Activated CD4-positive, alpha-beta T cell treated with anti-CD3 and anti-CD28 coated beads, Interleukin-2, amount 10 ng/mL, durations not matched to agents 7 days and 5 days (primary cell): ENCODE results near the gene STK10. TPM values are rescaled to one million over a fixed set of nuclear protein-coding genes. Genes with fewer than 3 reads are reported as not detected.
"Not testable (repeated sequence)": the region's sequence is repeated elsewhere in the genome, so short reads cannot be mapped to it uniquely, and the experiment has no call there.

Source experiments
- CTCF ChIA-PET: fragments of 350-600 bp; sonication (Branson Sonifier 250); formaldehyde crosslinking; loops from one replicate; lab custom pipeline; 2021; ENCODE audit warnings: antibody characterized with exemption; lab: Charles Lee
- POLR2A ChIA-PET: fragments of 350-600 bp; sonication (Branson Sonifier 250); formaldehyde crosslinking; loops from one replicate; lab custom pipeline; 2021; ENCODE audit warnings: antibody characterized with exemption; lab: Charles Lee
- DNase-seq: peaks from one replicate; pipeline ENCODE4 v3.0.0-alpha.2; 2020
- H3K27ac Mint-ChIP-seq: one replicate; pipeline ENCODE4 v1.8.0; 2021; ENCODE audit warnings: mild to moderate bottlenecking, moderate library complexity, mixed read lengths
- H3K27me3 Mint-ChIP-seq: one replicate; pipeline ENCODE4 v1.8.0; 2021; ENCODE audit warnings: mixed read lengths
- H3K36me3 Mint-ChIP-seq: one replicate; pipeline ENCODE4 v1.8.0; 2021; ENCODE audit warnings: low read depth, mixed read lengths
- H3K4me1 Mint-ChIP-seq: one replicate; pipeline ENCODE4 v1.8.0; 2021; ENCODE audit warnings: mixed read lengths
- H3K4me3 Mint-ChIP-seq: one replicate; pipeline ENCODE4 v1.8.0; 2021; ENCODE audit warnings: mild to moderate bottlenecking, moderate library complexity, mixed read lengths
- H3K9me3 Mint-ChIP-seq: one replicate; pipeline ENCODE4 v1.8.0; 2021; ENCODE audit warnings: mixed read lengths
- total RNA-seq, 2 experiments: library from RNA; stranded (reverse); gene quantifications; one replicate each; pipeline ENCODE4 v1.2.3, GENCODE V29; 2021

The STK10 gene
- total RNA-seq, 2 experiments from 2014 or later, result 299 to 312 TPM

DNA sequence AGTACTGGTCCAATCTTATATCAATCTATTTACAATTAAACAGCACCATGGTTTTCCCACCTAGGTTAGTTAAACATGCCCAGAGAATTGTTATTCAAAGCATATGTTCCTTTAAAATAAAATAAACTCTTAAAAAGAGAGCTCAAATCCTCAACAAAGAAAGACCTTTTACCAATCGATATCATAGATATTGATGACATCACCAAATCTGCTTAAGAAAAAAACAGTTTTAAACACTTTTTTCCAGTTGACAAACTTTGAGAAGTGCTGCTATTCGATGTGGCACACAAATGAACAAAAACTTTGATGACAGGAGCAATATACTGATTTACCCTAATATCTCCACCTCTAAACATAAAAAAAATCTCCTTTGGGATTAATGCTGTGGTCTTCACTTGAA lies 21.7 kb upstream of the STK10 start:
- no peaks in the 10 kb centered on the region for H3K9me3 Mint-ChIP-seq
- no peaks in the 10 kb centered on the region for H3K4me1 Mint-ChIP-seq
- H3K36me3 Mint-ChIP-seq, result peaks cover 10% of the 10 kb centered on the region
- no peak overlapping the region for H3K27ac Mint-ChIP-seq
- ChIA-PET CTCF (interaction anchor here (2.0 kb wide), 1 partner anchor 21 kb away, joined by 8 read pairs; the partner anchor contains the start of gene STK10), POLR2A (no interaction called here)
- H3K27me3 Mint-ChIP-seq, result no peaks in the 10 kb centered on the region
- no peak for DNase-seq
- no peak overlapping the region for H3K4me3 Mint-ChIP-seq

DNA sequence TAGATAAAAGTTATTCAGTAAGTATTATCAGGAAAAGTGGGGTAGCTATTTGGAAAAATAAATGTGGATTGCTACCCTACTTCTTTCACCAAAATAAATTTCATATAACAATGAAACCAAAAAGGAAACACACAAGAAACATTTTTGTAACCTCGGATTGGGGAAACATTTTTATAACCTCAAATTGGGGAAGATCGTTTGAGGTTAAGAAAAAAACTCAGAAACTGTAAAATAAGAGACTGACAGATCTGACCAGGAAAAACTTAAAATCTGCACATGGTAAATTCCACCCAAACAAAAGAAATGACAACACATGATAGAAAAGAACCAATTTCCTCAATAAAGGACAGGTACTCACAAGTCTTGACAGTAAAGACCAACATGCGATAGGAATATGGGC lies 19.5 kb upstream of the STK10 start:
- Mint-ChIP-seq H3K27me3 (no peaks in the 10 kb centered on the region), H3K4me3 (no peak overlapping the region), H3K9me3 (no peaks in the 10 kb centered on the region), H3K4me1 (no peaks in the 10 kb centered on the region), H3K27ac (no peak overlapping the region), H3K36me3 (peaks cover 10% of the 10 kb centered on the region)
- CTCF ChIA-PET, result no interaction called here
- no peak for DNase-seq
- POLR2A ChIA-PET, result no interaction called here

DNA sequence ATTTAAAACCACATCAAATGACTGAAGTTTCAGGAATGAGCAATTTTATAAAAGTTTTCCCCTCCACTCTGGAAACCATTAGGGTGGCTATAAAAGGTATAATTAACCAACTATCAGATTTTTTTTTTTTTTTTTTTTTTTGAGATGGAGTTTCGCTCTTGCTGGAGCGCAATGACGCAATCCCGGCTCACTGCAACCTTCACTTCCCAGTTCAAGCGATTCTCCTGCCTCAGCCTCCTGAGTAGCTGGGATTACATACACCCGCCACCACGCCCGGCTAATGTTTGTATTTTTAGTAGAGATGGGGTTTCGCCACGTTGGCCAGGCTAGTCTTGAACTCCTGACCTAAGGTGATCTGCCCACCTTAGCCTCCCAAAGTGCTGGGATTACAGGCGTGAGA lies 18.0 kb upstream of the STK10 start:
- H3K27me3 Mint-ChIP-seq, H3K9me3 Mint-ChIP-seq, H3K4me1 Mint-ChIP-seq, DNase-seq, H3K4me3 Mint-ChIP-seq, H3K36me3 Mint-ChIP-seq, POLR2A ChIA-PET, H3K27ac Mint-ChIP-seq, CTCF ChIA-PET: not testable (repeated sequence)

DNA sequence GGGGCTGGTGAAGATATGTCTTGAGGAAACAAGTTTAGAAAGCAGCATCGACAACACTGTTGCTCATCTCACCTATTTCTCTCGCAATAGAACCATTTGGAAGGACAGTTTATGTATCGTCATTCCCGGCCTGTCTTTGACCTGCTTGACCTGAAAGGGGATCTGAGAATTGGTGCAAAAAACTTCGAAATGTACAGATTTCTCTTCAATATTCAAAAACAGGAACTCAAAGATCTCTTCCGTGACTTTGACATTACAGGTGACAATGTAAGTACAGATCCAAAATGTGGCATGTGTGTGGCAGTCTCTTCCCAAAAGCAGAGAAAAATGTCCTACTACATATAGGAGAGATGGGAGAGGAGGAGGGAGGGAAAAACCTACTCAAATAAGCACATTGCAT lies 12.5 kb upstream of the STK10 start:
- ChIA-PET CTCF (no interaction called here), POLR2A (no interaction called here)
- H3K4me1 Mint-ChIP-seq, result no peaks in the 10 kb centered on the region
- H3K36me3 Mint-ChIP-seq, result no peaks in the 10 kb centered on the region
- peaks cover 11% of the 10 kb centered on the region for H3K27me3 Mint-ChIP-seq
- H3K4me3 Mint-ChIP-seq, result no peak overlapping the region
- no peak overlapping the region for H3K27ac Mint-ChIP-seq
- DNase-seq, result no peak
- no peaks in the 10 kb centered on the region for H3K9me3 Mint-ChIP-seq

DNA sequence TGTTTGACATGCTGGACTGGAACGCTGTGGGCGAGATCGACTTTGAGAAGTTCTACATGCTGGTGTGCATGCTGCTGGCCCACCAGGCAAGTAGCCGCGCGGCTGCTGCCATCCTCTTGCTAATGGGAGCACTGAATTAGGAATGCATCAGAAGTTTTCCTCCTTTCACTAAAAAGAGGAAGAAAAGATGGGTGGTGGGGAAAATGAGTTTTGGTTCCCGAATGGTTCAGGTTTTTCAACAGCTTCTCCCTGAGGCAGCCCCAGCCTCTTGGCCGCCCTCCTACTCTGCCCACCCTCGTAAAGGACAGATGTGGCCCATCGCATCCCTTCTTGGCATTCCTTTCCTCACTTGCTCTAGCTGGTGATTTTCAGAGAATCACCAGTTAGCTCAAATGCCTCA lies 11.4 kb upstream of the STK10 start:
- H3K4me3 Mint-ChIP-seq, result no peak overlapping the region
- POLR2A ChIA-PET, result interaction anchor here (0.6 kb wide), 1 partner anchor 141 kb away, joined by 3 read pairs; no protein-coding TSS in a partner anchor
- no peaks in the 10 kb centered on the region for H3K9me3 Mint-ChIP-seq
- no peaks in the 10 kb centered on the region for H3K36me3 Mint-ChIP-seq
- no peaks in the 10 kb centered on the region for H3K4me1 Mint-ChIP-seq
- H3K27me3 Mint-ChIP-seq, result peaks cover 11% of the 10 kb centered on the region
- no peak for DNase-seq
- CTCF ChIA-PET, result interaction anchor here (1.4 to 2.9 kb wide), 2 partner anchors 11 kb away, joined by 4 to 18 read pairs; partner anchors contain the start of gene STK10
- no peak overlapping the region for H3K27ac Mint-ChIP-seq

DNA sequence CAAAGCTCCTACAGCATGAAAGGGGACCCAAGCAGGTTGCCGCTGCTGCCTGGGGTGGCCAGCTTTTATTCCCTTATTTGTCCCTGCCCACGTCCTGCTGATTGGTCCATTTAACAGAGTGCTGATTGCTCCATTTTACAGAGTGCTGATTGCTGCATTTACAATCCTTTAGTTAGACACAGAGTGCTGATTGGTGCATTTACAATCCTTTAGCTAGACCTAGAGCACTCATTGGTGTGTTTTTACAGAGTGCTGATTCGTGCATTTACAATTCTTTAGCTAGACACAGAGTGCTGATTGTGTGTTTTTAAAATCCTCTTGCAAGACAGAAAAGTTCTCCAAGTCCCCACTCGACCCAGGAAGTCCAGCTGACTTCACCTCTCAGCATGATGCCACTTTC lies 9.8 kb upstream of the STK10 start:
- peaks cover 15% of the 10 kb centered on the region for H3K27me3 Mint-ChIP-seq
- POLR2A ChIA-PET, H3K4me1 Mint-ChIP-seq, H3K9me3 Mint-ChIP-seq, H3K36me3 Mint-ChIP-seq, H3K27ac Mint-ChIP-seq, H3K4me3 Mint-ChIP-seq, DNase-seq: not testable (repeated sequence)
- CTCF ChIA-PET, result interaction anchor here (0.9 to 2.9 kb wide), 5 partner anchors 9 to 517 kb away, joined by 3 to 18 read pairs (median 3); partner anchors contain the start of gene STK10

DNA sequence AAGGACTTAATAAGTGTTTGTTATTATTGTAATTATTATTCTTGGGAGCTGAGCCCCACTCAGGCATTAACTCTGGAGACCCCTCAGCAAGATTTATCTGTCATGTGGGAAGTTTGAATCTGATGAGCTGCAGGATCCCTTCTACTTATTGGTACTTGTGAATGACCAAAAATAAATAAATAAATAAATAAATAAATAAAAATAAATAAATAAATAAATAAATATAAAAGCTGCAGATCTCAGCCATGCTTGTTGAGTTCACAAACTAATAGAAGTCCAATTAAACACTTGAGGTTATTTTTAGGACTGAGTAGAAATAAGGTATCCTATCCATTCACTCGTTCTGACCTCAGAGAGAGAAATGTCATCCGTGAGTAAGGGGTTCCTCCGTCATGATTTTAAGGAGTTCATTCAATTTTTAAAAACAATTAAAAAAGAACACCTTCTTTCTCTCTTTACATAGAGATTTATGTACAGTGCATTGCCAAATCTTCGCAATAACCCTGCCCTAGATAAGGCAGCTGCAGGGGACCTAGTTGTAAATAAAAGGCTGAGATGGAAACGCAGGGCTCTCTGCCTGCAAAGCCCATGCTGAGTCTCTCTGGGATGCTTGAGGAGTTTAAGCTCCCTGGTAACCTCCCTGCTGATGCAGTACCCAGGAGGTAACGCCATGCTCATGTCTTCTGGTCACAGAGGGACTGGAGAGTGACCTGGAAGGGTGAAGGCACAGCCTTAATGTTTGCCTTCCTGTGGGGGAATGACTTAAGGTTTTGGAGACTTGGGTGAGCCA lies 7.2 kb upstream of the STK10 start:
- ChIA-PET POLR2A (no interaction called here), CTCF (interaction anchor here (0.6 to 0.8 kb wide), 2 partner anchors 101 to 188 kb away, joined by 3 to 5 read pairs; partner anchors contain the start of gene FBXW11)
- Mint-ChIP-seq H3K9me3 (no peaks in the 10 kb centered on the region), H3K27ac (no peak overlapping the region), H3K4me3 (no peak overlapping the region), H3K27me3 (peaks cover 11% of the 10 kb centered on the region), H3K36me3 (no peaks in the 10 kb centered on the region), H3K4me1 (no peaks in the 10 kb centered on the region)
- DNase-seq, result no peak

DNA sequence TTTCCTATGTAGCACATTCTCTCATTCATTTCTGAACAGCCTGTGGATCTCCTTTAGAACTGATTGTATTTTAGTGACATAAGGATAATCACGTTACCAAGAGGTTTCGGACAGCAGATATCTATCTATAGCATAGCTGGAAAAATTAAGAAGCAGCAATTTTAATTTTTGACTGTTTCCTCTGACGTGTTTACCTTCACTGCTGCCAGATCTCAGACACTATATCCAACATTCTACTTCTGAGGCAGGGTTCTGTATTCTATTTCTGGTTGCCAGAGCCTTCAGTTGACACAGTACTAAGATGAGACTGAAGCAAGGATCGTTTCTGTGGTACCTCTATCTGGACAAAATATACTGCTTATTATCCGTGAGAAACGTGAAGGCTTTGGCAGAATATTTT lies 5.8 kb upstream of the STK10 start, which contains the start of gene EFCAB9:
TSS of gene EFCAB9 (plus strand) at position 301 of the 400 bp plus-strand sequence. CDS start at position 302, 1 bp downstream.
- peaks cover 5% of the 10 kb centered on the region for H3K4me1 Mint-ChIP-seq
- ChIA-PET POLR2A (no interaction called here), CTCF (interaction anchor here (1.0 kb wide), 3 partner anchors 15 to 82 kb away, joined by 3 read pairs; no protein-coding TSS in a partner anchor)
- H3K27ac Mint-ChIP-seq, result no peak within 1 kb of the TSS
- no peak within 1 kb of the TSS for H3K4me3 Mint-ChIP-seq
- H3K36me3 Mint-ChIP-seq, result no peaks in the 10 kb centered on the region
- H3K27me3 Mint-ChIP-seq, result peaks cover 6% of the 10 kb centered on the region
- no peak for DNase-seq
- no peaks in the 10 kb centered on the region for H3K9me3 Mint-ChIP-seq

DNA sequence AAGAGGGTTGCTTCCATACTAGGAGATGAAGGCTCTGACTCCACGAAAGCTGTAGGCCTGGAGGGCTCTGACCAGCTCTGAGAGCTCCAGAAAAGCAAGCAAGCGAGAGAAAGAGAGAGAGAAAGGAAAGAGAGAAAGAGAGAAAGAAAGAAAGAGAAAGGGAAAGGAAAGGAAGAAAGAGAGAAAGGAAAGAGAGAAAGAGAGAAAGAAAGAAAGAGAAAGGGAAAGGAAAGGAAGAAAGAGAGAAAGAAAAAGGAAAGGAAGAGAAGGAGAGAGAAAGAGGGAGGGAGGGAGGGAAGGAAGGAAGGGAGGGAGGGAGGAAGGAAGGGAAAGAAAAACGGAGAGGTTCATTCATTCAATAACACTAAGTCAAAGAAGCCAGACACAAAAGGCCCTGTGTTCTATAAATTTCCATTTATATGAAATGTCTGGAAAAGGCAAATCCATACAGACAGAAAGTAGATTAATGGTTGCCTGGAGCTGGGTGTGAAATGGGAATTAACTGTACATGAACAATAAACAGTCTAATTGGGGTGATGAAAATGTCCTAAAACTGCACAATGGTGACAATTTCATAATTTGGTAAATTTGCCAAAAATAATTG lies 1.8 kb upstream of the STK10 start:
- DNase-seq, result no peak
- Mint-ChIP-seq H3K36me3 (peaks cover 27% of the 10 kb centered on the region), H3K4me1 (peaks cover 13% of the 10 kb centered on the region), H3K9me3 (no peaks in the 10 kb centered on the region), H3K27ac (no peak overlapping the region), H3K4me3 (no peak overlapping the region), H3K27me3 (peaks cover 3% of the 10 kb centered on the region)
- ChIA-PET CTCF (interaction anchor here (0.7 to 7.7 kb wide), 14 partner anchors 8 to 183 kb away, joined by 3 to 103 read pairs (median 9); partner anchors contain the start of gene FBXW11), POLR2A (no interaction called here)

DNA sequence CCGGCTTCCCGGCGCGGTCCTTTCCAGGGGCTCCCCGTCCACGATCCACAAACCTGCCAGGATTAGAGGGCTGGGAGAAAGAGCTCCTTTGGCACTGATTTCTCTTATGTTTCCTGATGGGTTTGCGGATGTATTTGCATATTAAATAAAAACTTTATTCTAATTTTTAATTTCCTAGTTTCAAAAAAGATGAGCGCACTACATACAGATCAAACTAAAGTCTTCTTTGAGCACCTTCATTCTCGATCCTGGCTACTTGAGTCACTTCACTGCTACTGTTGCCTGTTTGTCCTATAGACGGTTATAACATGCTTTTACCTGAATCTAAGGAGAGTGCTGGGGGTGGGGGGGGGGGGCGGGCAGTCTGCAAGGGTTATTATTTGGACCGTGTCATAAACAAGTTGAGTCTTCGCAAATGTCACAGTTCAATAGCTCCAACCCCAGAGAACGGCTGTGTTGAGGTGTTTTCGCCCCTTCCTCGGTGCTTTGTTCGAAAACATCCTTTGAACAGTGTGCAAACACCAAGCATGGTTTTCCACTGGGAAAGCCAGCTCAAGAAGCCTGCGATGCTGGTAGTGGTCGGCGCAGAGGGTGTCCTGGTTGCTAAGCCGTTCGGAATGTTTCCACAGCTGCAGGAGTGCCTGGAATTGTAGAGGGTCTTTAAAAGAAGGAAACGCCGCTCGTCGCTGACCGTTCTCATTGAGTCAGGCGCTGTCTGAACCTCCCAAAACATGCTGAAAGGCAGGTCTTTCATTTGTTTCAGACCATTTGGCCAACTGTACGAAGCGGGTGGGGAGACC lies 1.1 kb upstream of the STK10 start:
- Mint-ChIP-seq H3K36me3 (peaks cover 34% of the 10 kb centered on the region), H3K9me3 (no peaks in the 10 kb centered on the region), H3K27ac (peak overlapping the region; percentile 74), H3K27me3 (peaks cover 3% of the 10 kb centered on the region), H3K4me1 (peaks cover 20% of the 10 kb centered on the region), H3K4me3 (peak overlapping the region; percentile 99)
- no peak for DNase-seq
- ChIA-PET CTCF (interaction anchor here (0.8 to 7.7 kb wide), 28 partner anchors 9 to 277 kb away, joined by 3 to 103 read pairs (median 6); partner anchors contain the start of gene FBXW11), POLR2A (interaction anchor here (6.1 kb wide), 1 partner anchor 15 kb away, joined by 44 read pairs; no protein-coding TSS in a partner anchor)

DNA sequence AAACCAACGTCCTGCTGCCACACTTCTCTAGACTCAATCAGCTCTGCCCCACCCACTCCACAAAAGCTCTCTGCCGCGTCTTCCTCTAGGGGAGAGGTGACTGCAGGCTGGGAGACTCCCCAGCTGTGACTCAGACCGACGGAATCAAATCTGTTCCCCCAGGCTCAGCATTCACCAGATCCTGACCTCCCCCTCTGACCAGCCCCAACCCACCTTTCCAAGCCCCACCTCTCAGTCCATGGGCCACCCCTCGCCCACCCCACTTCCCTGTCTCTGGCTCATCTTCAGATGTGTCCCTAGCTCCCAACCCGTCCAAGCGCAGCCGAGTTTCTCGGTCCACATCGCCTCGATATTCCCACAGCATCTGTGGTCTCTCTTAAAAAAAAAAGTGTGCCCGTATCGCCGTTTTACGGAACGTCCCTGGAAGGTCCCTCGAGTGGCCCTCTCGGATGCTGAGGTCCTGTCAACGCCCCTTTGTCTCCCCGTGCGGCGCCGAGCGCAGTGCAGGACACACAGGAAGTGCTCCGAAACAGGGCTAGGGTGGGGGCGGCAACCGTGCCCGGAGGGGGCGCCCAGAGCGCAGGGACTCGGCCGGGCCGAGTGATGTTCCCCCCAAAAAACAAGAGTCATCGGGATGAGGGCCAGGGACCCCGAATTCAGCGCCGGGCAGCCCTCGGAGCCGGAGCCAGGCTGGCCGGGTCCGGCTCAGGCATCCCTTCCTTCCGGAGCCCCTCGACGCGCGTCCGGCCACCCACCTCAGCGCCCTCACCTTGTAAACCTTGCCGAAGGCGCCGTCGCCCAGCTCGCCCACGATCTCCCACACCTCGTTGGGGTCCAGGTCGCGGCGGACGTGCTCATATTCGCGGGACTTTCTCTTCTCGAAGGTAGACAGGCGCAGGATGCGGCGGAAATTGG lies 649 bp downstream of the STK10 start:
- DNase-seq, result peak; percentile 74
- peaks cover 37% of the 10 kb centered on the region for H3K4me1 Mint-ChIP-seq
- H3K4me3 Mint-ChIP-seq, result peak overlapping the region; percentile 99
- H3K9me3 Mint-ChIP-seq, result no peaks in the 10 kb centered on the region
- H3K27me3 Mint-ChIP-seq, result no peaks in the 10 kb centered on the region
- H3K27ac Mint-ChIP-seq, result peak overlapping the region; percentile 96
- peaks cover 51% of the 10 kb centered on the region for H3K36me3 Mint-ChIP-seq
- ChIA-PET POLR2A (interaction anchor here (0.6 to 6.1 kb wide), 6 partner anchors 9 to 584 kb away, joined by 3 to 44 read pairs (median 5); partner anchors contain the start of gene DUSP1), CTCF (interaction anchor here (0.9 to 7.7 kb wide), 29 partner anchors 11 to 225 kb away, joined by 3 to 103 read pairs (median 5); no protein-coding TSS in a partner anchor)
